DOHH2 (cell line): Measurements from ENCODE around the gene SCN1B.

Source experiments
- CTCF ChIP-seq: fragments of 200-600 bp; sonication (generic); IDR thresholded peaks from one replicate; pipeline ENCODE4 v1.5.1; 2014; ENCODE audit warnings: antibody characterized with exemption, mild to moderate bottlenecking, low read depth, low read length; ENCODE audit not compliant: poor library complexity, severe bottlenecking
- EZH2phosphoT487 ChIP-seq: fragments of 200-600 bp; sonication (generic); IDR thresholded peaks from 2 replicates; pipeline ENCODE4 v1.6.1; 2017; ENCODE audit warnings: borderline replicate concordance, mild to moderate bottlenecking, antibody characterized with exemption, low read length, moderate library complexity, mixed read lengths

GRCh38 chr19:35000647-35001501, 29.4 kb upstream of the SCN1B start:
- TF ChIP-seq CTCF (no peak), EZH2phosphoT487 (no peak)
